ENCODE results near the gene STXBP4.

Gene STXBP4

GRCh38 chr17:54971147-54971546, 2.6 kb downstream of the STXBP4 start:
- TF ChIP-seq CTCF (IDR thresholded peaks at IDR 0.05): no peak

GRCh38 chr17:54971901-54972300, 3.3 kb downstream of the STXBP4 start:
- TF ChIP-seq CTCF (IDR thresholded peaks at IDR 0.05): no peak

GRCh38 chr17:54972406-54973138, 4.0 kb downstream of the STXBP4 start:
- TF ChIP-seq CTCF (IDR thresholded peaks at IDR 0.05): no peak

GRCh38 chr17:54974759-54975158, 6.2 kb downstream of the STXBP4 start:
- TF ChIP-seq CTCF (IDR thresholded peaks at IDR 0.05): no peak

GRCh38 chr17:54976316-54976715, 7.8 kb downstream of the STXBP4 start:
- TF ChIP-seq CTCF (IDR thresholded peaks at IDR 0.05): no peak

GRCh38 chr17:54977744-54978143, 9.2 kb downstream of the STXBP4 start:
- TF ChIP-seq CTCF (IDR thresholded peaks at IDR 0.05): no peak

- TF ChIP-seq CTCF (IDR thresholded peaks at IDR 0.05): no peak
Observed at GRCh38 chr17:54979657-54980056, 11.1 kb downstream of the STXBP4 start.

GRCh38 chr17:54980375-54980774, 11.8 kb downstream of the STXBP4 start:
- TF ChIP-seq CTCF (IDR thresholded peaks at IDR 0.05): no peak

Data from LNCAP (cell line).